ENCODE data around the gene OSBPL1A. TPM values are rescaled to one million over a fixed set of nuclear protein-coding genes. Genes with fewer than 3 reads are reported as not detected.

Gene OSBPL1A
- total and polyA plus RNA-seq, 12 donors = 18.7 to 116 (median 60.0) TPM

GRCh38 chr18:24277516-24278195 is 120.0 kb downstream of the OSBPL1A start:
- TF ChIP-seq POLR2A (IDR thresholded peaks at IDR 0.05) (no peak), CTCF (IDR thresholded peaks at IDR 0.05) (no peak)
- DNase-seq = no peak
- Histone ChIP-seq H3K36me3 (replicated peaks in 1 of 2) (no peaks in the 10 kb centered on the region), H3K4me1 (replicated peaks in 1 of 2) (peaks cover 0 to 34% of the 10 kb centered on the region in 2 donors), H3K27ac (no peak overlapping the region), H3K4me3 (no peak overlapping the region), H3K27me3 (no peaks in the 10 kb centered on the region), H3K9me3 (replicated peaks in 1 of 3) (no peaks in the 10 kb centered on the region)
- intact Hi-C loops (cut with DNase I) = no loop called here
- whole genome bisulfite sequencing, 4 donors = 74 to 81% (median 77%) methylated on average over 4 of the region's 4 CpGs

- Histone ChIP-seq H3K27ac (no peak overlapping the region), H3K9me3 (replicated peaks in 1 of 3) (no peaks in the 10 kb centered on the region), H3K27me3 (no peaks in the 10 kb centered on the region), H3K36me3 (replicated peaks in 1 of 2) (no peaks in the 10 kb centered on the region), H3K4me3 (no peak overlapping the region), H3K4me1 (replicated peaks in 1 of 2) (peaks cover 5 to 38% of the 10 kb centered on the region in 2 donors)
- DNase-seq = no peak
- intact Hi-C loops (cut with DNase I) = no loop called here
- TF ChIP-seq POLR2A (IDR thresholded peaks at IDR 0.05) (no peak), CTCF (IDR thresholded peaks at IDR 0.05) (no peak)
Measured at GRCh38 chr18:24276994-24277393, 120.6 kb downstream of the OSBPL1A start.

DNA sequence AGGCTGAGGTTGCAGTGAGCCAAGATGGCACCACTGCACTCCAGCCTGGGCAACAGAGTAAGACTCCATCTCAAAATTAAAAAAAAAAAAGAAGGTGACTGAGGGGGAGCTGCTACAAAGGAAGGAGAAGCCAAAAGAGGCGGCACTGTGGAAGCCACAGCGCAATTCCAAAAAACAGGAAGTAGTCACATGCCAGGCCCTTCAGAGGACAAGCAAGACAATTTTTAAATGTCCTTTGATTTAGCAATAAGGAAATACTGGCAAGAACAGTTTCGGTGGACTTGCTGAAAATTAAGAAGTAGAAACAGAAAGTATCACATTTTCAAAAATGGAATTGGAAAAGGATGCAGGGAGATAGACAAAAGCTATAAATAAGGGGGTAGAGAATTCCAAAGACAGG is 122.8 kb downstream of the OSBPL1A start:
- H3K27ac ChIP-seq = peak overlapping the region in 3 of 5 donors; percentile 21 to 72 (median 45)
- TF ChIP-seq POLR2A (IDR thresholded peaks at IDR 0.05) (no peak), CTCF (IDR thresholded peaks at IDR 0.05) (no peak)
- no peak overlapping the region for H3K4me3 ChIP-seq
- no peaks in the 10 kb centered on the region for H3K9me3 ChIP-seq (replicated peaks in 1 of 3)
- intact Hi-C loops (cut with DNase I) = loop anchor here in 1 of 2 donors (5.0 kb wide), 1 partner anchor 98 kb away; no protein-coding TSS in a partner anchor
- H3K36me3 ChIP-seq (replicated peaks in 1 of 2) = no peaks in the 10 kb centered on the region
- H3K27me3 ChIP-seq = no peaks in the 10 kb centered on the region
- peak in 6 of 7 donors; percentile 36 to 72 (median 46) for DNase-seq
- WGBS, 4 donors = 48 to 65% (median 59%) methylated on average over 3 of the region's 3 CpGs
- H3K4me1 ChIP-seq (replicated peaks in 1 of 2) = peaks cover 5 to 47% of the 10 kb centered on the region in 2 donors

GRCh38 chr18:24273596-24273995 is 124.0 kb downstream of the OSBPL1A start:
- Histone ChIP-seq H3K4me3 (no peak overlapping the region), H3K4me1 (replicated peaks in 1 of 2) (peaks cover 5 to 47% of the 10 kb centered on the region in 2 donors), H3K27ac (peak overlapping the region in 3 of 5 donors; percentile 36 to 94 (median 51)), H3K9me3 (replicated peaks in 1 of 3) (no peaks in the 10 kb centered on the region), H3K36me3 (replicated peaks in 1 of 2) (no peaks in the 10 kb centered on the region), H3K27me3 (no peaks in the 10 kb centered on the region)
- intact Hi-C loops (cut with DNase I) = loop anchor here in 1 of 2 donors (5.0 kb wide), 1 partner anchor 96 kb away; no protein-coding TSS in a partner anchor
- TF ChIP-seq CTCF (IDR thresholded peaks at IDR 0.05) (no peak), POLR2A (IDR thresholded peaks at IDR 0.05) (no peak)
- DNase-seq = peak in 6 of 7 donors; percentile 26 to 61 (median 43)
- WGBS, 4 donors = 34 to 51% (median 50%) methylated on average over 2 of the region's 2 CpGs
